HG02678 (cell line): ENCODE results near the gene MAEA.
A peak's percentile ranks its signal among the peaks of the same experiment; 100 is the strongest.
"Not testable (repeated sequence)": the region's sequence is repeated elsewhere in the genome, so short reads cannot be mapped to it uniquely, and the experiment has no call there.

Source experiments
- ATAC-seq: cut with Tn5 transposase; IDR thresholded peaks from one replicate; pipeline ENCODE4 v1.9.1; 2021; ENCODE audit warnings: mild to moderate bottlenecking, moderate library complexity; ENCODE audit not compliant: unreplicated experiment

The MAEA gene

GRCh38 chr4:1333256-1333655 lies 43.6 kb downstream of the MAEA start:
- no peak for ATAC-seq

DNA sequence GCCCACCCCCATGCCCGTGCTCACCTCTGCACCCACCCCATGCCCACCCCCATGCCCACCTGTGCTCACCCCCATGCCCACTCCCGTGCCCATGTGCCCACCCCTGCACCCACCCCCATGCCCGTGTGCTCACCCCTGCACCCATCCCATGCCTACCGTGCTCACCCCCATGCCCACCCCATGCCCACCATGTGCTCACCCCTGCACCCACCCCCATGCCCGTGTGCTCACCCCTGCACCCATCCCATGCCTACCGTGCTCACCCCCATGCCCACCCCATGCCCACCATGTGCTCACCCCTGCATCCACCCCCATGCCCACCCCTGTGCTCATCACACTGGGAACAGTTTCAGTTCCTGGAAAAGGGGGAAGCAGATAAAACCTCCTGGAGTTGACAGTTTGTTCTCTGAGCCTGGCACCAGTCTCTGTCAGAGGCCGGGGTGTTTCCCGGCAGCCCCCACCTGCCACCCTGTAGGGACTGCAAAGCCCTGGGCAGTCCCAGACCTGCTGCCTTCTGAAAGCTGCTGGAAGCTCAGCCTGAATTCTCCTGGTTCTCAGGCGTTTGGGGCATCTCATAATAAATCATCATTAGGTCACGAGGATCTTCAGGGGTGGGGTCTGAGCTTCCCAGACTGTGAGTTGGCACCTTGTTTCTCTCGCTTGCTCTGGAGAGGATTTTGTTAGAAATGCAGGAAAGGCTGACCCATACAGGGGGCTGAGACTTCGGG lies 44.3 kb downstream of the MAEA start:
- not testable (repeated sequence) for ATAC-seq

DNA sequence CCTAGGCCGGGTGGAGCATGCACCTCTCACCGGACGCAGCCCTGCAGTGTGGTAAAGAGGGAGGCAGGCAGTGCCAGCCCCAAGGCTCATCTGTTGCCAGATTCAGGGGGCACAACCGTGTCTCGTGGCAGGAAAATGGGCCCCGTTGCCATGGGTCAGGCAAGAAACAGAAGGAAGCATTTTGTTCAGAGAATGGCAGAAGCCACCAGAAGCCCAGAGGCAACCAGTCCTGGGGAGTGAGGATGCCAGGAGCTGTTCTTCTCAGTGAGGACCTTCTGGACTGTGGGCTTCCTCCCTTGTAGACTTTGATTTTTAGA lies 44.8 kb downstream of the MAEA start:
- no peak for ATAC-seq

DNA sequence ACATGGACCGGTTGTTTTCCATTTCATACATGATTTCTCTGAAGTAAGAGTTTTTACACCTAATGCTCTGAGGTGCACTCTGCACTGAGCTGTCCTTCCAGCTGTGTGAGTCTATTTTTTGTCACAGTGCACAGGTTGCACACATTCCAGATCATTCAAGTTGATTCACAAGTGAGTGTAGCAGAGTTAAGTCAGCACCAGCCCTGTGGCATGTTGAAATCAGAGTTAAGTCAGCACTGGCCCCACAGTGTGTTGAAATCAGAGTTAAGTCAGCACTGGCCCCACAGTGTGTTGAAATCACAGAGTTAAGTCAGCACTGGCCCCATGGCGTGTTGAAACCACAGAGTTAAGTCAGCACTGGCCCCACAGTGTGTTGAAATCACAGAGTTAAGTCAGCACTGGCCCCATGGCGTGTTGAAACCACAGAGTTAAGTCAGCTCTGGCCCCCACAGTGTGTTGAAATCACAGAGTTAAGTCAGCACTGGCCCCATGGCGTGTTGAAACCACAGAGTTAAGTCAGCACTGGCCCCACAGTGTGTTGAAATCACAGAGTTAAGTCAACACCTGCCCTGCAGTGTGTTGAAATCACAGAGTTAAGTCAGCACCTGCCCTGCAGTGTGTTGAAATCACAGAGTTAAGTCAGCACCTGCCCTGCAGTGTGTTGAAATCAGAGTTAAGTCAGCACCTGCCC lies 45.6 kb downstream of the MAEA start:
- not testable (repeated sequence) for ATAC-seq

- no peak for ATAC-seq
These were observed 46.4 kb downstream of the MAEA start for GRCh38 chr4:1336088-1336491.

- ATAC-seq, result no peak
These were observed 47.7 kb downstream of the MAEA start for GRCh38 chr4:1337376-1337831.

DNA sequence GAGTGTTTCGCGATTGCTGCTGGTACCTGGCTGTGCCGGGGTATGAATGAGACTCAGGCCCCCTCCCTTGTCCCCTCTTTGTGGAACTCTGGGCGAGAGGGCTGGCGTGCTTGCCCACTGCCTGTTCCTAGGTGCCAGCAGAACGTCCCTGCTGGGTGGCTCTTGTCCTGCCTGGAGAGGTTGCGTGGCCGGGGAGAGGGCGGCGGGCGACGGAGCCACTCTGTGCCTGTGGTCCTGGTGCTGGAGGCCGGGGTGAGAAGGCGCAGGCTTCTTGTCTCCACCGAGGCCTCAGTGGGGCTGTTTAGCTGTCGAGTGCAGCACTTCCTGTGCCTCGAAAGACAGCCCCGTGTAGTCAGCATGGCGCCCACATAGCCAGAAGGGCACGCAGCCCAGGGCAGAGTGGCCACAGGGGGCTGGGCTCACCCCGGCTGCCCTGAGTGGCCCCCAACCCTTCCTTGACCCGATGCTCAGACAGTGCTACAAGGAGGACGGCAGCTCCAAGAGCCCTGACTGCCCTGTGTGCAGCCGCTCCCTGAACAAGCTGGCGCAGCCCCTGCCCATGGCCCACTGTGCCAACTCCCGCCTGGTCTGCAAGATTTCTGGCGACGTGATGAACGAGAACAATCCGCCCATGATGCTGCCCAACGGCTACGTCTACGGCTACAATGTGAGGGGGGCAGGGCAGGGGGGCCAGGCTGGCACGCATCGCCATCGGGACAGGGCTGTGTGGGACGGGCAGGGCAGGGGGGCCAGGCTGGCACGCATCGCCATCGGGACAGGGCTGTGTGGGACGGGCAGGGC lies 48.5 kb downstream of the MAEA start:
- ATAC-seq, result no peak

DNA sequence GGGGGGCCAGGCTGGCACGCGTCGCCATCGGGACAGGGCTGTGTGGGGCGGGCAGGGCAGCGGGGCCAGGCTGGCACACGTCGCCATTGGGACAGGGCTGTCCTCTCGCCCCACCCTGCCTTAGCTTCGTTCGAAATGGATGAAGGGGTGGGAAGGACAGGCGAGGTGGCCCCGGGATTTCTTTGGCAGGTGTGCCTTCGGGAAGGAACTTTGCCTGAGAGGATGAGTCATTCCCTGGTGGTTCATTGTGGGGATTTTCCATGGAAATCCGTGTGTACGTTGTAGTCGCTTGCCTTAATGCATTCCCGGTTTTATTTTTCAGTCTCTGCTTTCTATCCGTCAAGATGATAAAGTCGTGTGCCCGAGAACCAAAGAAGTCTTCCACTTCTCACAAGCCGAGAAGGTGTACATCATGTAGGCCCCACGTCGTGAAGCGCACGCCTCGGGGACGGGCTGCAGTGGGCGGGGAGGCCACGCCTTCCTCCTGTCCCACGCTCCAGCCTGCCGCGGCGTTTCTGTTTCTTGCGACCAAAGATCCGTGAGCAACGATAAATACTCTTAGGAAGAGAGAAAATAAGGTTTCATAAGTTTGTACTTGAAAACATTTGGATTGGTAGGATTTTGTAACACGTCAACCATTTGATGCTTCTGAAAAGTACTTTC lies 49.2 kb downstream of the MAEA start:
- ATAC-seq, result no peak

- no peak for ATAC-seq
These were observed 49.8 kb downstream of the MAEA start for GRCh38 chr4:1339489-1339888.

- ATAC-seq, result no peak
These were observed 50.6 kb downstream of the MAEA start for GRCh38 chr4:1340181-1340747.

GRCh38 chr4:1340861-1341260 lies 51.2 kb downstream of the MAEA start:
- no peak for ATAC-seq

GRCh38 chr4:1342003-1342402 lies 52.3 kb downstream of the MAEA start:
- ATAC-seq, result no peak

GRCh38 chr4:1344696-1345095 lies 55.0 kb downstream of the MAEA start:
- ATAC-seq, result no peak

DNA sequence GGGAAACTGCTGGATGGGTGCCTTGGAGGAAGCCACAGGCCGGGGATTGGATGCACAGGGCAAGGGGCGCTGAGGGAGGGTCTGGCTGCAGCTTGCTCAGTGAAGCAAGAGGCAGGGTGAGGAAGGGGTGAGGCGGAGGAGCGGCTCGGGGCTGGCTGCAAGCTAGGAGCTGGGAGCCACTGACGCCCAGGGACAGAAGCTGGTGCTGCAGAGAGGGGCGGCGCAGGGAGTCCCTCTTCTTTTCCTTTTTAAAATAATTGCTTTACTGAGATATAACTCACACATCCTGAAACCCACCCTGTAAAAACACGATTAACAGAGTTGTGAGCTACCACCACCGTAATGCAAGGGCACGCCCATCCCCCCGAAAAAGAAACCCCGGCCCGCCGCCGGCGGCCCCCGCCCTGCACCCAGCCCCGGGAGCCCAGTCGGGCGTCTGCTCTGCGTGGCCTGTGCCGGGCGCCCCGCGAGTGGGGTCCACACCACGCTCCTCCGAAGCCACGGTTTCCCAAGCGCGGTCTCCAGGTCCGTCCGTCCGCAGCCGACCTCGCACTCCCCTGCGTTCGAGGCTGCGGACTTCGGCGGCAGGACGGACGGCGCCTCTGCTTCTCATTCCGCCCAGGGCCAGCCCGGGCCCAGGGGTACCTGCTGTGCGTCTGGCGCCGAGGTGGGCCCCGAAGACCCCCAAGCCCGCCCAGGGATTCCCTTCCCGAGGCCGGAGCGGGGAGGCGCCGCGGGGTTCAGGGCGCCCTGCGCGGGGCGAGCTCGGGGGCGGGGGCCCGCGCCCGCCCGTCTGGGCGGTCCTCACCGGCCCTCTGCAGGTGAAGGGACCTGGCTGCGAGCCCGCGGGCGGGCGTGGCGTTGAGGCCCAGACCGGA lies 56.5 kb downstream of the MAEA start:
- peak; percentile 2 for ATAC-seq

- ATAC-seq, result peak; percentile 92
These were observed 57.2 kb downstream of the MAEA start, which contains the start of gene UVSSA for GRCh38 chr4:1346781-1347409. UVSSA (plus strand) TSS chr4:1347208; CDS start chr4:1348092, 884 bp downstream.

- peak; percentile 29 for ATAC-seq
These were observed 57.7 kb downstream of the MAEA start for GRCh38 chr4:1347410-1347864.

GRCh38 chr4:1348014-1348513 lies 58.4 kb downstream of the MAEA start:
- no peak for ATAC-seq

DNA sequence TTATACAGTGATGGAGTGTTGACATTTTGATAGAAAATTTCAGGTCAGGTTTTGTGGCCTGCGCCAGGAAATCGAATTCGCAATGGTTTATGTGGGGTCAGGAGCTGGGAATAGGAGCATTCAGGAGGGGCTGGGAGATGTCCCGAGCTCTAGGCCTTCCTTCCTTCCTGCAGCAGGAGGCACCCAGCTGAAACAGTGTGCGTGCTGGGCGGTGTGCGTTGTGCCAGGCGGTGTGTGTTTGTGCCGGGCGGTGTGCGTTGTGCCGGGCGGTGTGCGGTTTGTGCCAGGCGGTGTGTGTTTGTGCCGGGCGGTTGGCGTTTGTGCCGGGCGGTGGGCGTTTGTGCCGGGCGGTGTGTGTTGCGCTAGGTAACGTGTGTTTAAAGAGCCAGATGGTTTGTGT lies 59.1 kb downstream of the MAEA start:
- no peak for ATAC-seq
